K562 (cell line): ENCODE results near the gene RXRB. TPM values are rescaled to one million over a fixed set of nuclear protein-coding genes. Genes with fewer than 3 reads are reported as not detected.

Source experiments
- ARID4B ChIP-seq: sonication (generic); formaldehyde crosslinking; IDR thresholded peaks from 2 replicates; pipeline ENCODE4 v1.8.0; 2022; ENCODE audit warnings: mild to moderate bottlenecking, missing genetic modification reagents
- CBFA2T2 ChIP-seq: fragments of 450-650 bp; conservative IDR thresholded peaks from 2 replicates; pipeline ENCODE4 v1.6.1; 2017; ENCODE audit warnings: mild to moderate bottlenecking
- EP400 ChIP-seq: fragments of 450-650 bp; IDR thresholded peaks from 2 replicates; pipeline ENCODE4 v1.6.1; 2017; ENCODE audit warnings: antibody characterized with exemption, mild to moderate bottlenecking, moderate library complexity
- FOXA1 ChIP-seq: fragments of 450-650 bp; IDR thresholded peaks from 2 replicates; pipeline ENCODE4 v1.6.1; 2016; ENCODE audit warnings: mild to moderate bottlenecking, borderline replicate concordance
- HEY1 ChIP-seq: fragments of 250-450 bp; sonication (Bioruptor Pico); IDR thresholded peaks from 2 replicates; pipeline ENCODE4 v1.5.0; 2020; ENCODE audit warnings: mild to moderate bottlenecking, moderate library complexity, borderline replicate concordance
- MLX ChIP-seq, 2 experiments: fragments of 450-650 bp in 1 of 2; sonication (generic) in 1 of 2; formaldehyde crosslinking; conservative IDR thresholded peaks; 2 replicates each; pipeline versions ENCODE4 v1.4.0 to v1.8.1; 2020 to 2022; ENCODE audit warnings: mild to moderate bottlenecking in 1 of 2, missing genetic modification reagents in 1 of 2
- NR1H2 ChIP-seq: sonication (generic); formaldehyde crosslinking; IDR thresholded peaks from 2 replicates; pipeline ENCODE4 v1.4.0; 2020; ENCODE audit warnings: mild to moderate bottlenecking, missing genetic modification reagents
- RAD21 ChIP-seq, 2 experiments: fragments of 250-450 bp in 1 of 2; fragments of 450-650 bp in 1 of 2; sonication (Bioruptor Pico) in 1 of 2; formaldehyde crosslinking in 1 of 2; IDR thresholded peaks in 1 of 2; conservative IDR thresholded peaks in 1 of 2; 2 replicates each; pipeline versions ENCODE4 v1.4.0 to v1.8.0; 2020 to 2022; ENCODE audit warnings: mild to moderate bottlenecking in 2 of 2, moderate library complexity in 1 of 2
- RFX5 ChIP-seq: IDR thresholded peaks from 2 replicates; pipeline ENCODE4 v1.6.1; 2011; ENCODE audit warnings: low read depth, mild to moderate bottlenecking, improper control_type of control experiment, low read length
- RNF219 ChIP-seq: fragments of 250-450 bp; sonication (Bioruptor Pico); IDR thresholded peaks from 2 replicates; pipeline ENCODE4 v1.5.0; 2022; ENCODE audit warnings: mild to moderate bottlenecking
- SUPT5H ChIP-seq: fragments of 450-650 bp; IDR thresholded peaks from 2 replicates; pipeline ENCODE4 v1.6.1; 2016
- TFAP4 ChIP-seq: sonication (generic); formaldehyde crosslinking; IDR thresholded peaks from 2 replicates; pipeline ENCODE4 v1.8.0; 2022; ENCODE audit warnings: missing genetic modification reagents, mild to moderate bottlenecking, moderate library complexity, borderline replicate concordance
- UBTF ChIP-seq, 2 experiments: IDR thresholded peaks; 2 replicates each; pipeline ENCODE4 v1.6.1; 2012; ENCODE audit warnings: improper control_type of control experiment in 2 of 2, low read depth in 2 of 2, low read length in 2 of 2, borderline replicate concordance in 1 of 2
- ZBTB8A ChIP-seq: fragments of 450-650 bp; IDR thresholded peaks from 2 replicates; pipeline ENCODE4 v1.6.1; 2018; ENCODE audit warnings: mild to moderate bottlenecking, moderate library complexity; ENCODE audit not compliant: partially characterized antibody
- ZNF224 ChIP-seq: sonication (generic); formaldehyde crosslinking; IDR thresholded peaks from 2 replicates; pipeline ENCODE4 v1.8.0; 2022; ENCODE audit warnings: mild to moderate bottlenecking, missing genetic modification reagents
- polyA plus RNA-seq, 8 experiments: library from polyadenylated mRNA; depleted of rRNA in 4 of 8; stranded (reverse) in 5 of 8; unstranded in 3 of 8; fragments of >200 nt; fragmentation: Nextera tagmentation in 2 of 8; fragmentation: Illumina TruSeq in 1 of 8; extraction: Ambion mirVana in 2 of 8; extraction: Trizol in 1 of 8; gene quantifications; 2 replicates each; pipeline versions ENCODE4 v1.2.1 to v1.2.3, GENCODE V29; 2011 to 2014; ENCODE audit warnings: inconsistent platforms in 1 of 8, missing spikeins in 1 of 8
- total RNA-seq, 7 experiments: library from RNA; depleted of rRNA in 6 of 7; stranded (reverse); fragments of >200 nt in 6 of 7; fragmentation: Illumina TruSeq in 2 of 7; extraction: Trizol in 2 of 7; gene quantifications; 2 replicates each; pipeline versions ENCODE4 v1.2.1 to v1.2.3, GENCODE V29; 2011 to 2021; ENCODE audit warnings: low replicate concordance in 1 of 7

The RXRB gene
- total and polyA plus RNA-seq, 9 of the 15 experiments (the other 6 are each of a cell fraction or from before 2014, with no cell fraction given): 0.76 to 35.5 (median 18.4) TPM

- TF ChIP-seq HEY1: no peak
- TF ChIP-seq EP400: 0 out of 2 replicates have a peak, but pooled peaks have one; percentile 3
- no peak for TF ChIP-seq TFAP4 (CRISPR knock-in tag)
- 0 out of 4 replicates have a peak, but pooled peaks of 1 of the 2 experiments have one; percentile 1 for TF ChIP-seq RAD21 (CRISPR knock-in tag; conservative IDR thresholded peaks at IDR 0.05 in 1 of 2, IDR thresholded peaks at IDR 0.05 in 1 of 2)
- TF ChIP-seq NR1H2 (CRISPR knock-in tag): no peak
- peak in 1 of 2 experiments; percentile 89; a peak in 1 of 4 replicates for TF ChIP-seq MLX (CRISPR knock-in tag; conservative IDR thresholded peaks at IDR 0.05)
- TF ChIP-seq CBFA2T2: no peak
- no peak for TF ChIP-seq ARID4B (CRISPR knock-in tag)
- no peak for TF ChIP-seq RFX5
- peak; percentile 17 for TF ChIP-seq SUPT5H
- TF ChIP-seq RNF219 (CRISPR knock-in tag): no peak
- TF ChIP-seq ZBTB8A: no peak
- no peak for TF ChIP-seq UBTF (IDR thresholded peaks at IDR 0.05; ENCODE audit: borderline replicate concordance in 1 of 2, low read depth in 2 of 2, low read length in 2 of 2)
- no peak for TF ChIP-seq FOXA1
- TF ChIP-seq ZNF224: no peak
Measured at GRCh38 chr6:33249732-33250630, 49.5 kb upstream of the RXRB start (continued).
